CD1c-positive myeloid dendritic cell (primary cell): ENCODE data around the gene FBXW11.

Source experiments
- DNase-seq: peaks from one replicate; pipeline ENCODE4 v3.0.0-alpha.2; 2016; ENCODE audit errors: extremely low spot score

The FBXW11 gene

DNA sequence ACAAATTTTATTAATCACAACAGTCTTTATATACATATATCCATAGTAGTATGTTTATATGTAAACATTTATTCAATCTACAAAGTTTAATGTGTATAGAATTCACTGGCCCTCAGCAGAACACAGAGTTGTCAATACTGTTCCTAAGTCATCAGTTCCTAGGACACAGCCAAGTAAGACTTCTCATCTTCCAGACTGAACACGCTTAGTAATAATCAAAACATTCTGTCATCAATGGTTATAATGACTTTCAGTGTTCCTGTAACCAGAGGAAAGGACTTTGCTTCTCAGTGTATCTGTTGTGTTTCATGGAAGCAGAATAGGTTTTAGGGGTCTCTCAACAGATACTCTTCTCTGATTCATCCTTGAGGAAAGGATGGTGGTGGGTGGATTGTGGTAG lies 138.7 kb downstream of the FBXW11 start:
- DNase-seq: no peak

DNA sequence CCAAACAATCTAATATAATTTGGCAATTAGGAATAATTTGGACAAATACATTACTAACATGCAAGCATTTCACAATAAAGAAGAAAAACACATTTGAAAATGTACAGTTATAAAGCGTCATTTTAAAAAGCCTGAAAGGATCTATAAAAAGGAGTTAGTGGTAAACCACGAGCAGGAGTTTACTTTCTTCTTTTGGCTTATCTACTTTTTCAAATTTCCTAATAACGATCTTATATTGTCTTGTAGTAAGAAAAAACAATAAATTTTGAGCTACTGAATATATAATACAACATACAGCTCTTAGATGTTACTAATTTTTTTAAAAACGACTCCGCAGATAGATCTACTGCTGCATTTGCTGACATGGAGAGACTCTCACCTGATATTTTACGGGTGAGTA lies 141.0 kb downstream of the FBXW11 start:
- no peak for DNase-seq

DNA sequence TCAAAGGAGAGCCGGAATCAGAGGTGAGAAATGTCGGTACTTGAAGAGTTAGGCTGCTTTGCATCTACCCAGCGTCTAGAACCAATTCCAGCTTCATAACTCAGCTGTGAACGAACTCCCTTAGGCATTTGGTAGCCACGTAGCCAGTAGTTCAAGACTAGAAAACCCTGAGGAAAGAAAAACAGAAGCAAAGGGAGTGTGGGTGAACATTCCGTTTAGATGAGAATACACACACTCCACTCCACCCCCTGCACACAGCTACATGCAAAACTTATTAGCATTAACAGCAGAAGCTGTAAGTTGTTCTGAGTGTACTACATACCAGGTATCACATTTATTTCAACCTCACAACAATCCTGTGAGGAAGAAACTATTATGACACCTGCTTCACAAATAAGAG lies 142.5 kb downstream of the FBXW11 start:
- DNase-seq: no peak

GRCh38 chr5:171862624-171863023 lies 143.8 kb downstream of the FBXW11 start:
- no peak for DNase-seq

DNA sequence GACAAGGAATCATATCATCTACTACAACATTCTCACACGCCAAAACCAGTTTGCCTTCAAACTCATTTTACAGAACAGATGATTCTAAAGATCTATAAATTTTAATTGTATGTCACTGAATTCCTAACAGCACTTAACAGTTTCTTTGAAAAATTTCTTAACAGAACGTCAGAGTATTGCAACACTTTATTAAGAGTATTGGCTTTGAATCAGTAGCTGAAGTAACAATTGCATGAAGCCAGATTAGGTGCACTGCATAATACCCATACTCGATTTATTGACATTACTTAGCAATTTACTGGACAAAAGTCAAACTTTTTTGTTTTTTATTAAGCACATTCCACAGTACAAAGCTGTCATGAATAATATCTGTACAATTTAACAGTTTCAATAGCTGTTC lies 145.1 kb downstream of the FBXW11 start:
- no peak for DNase-seq

GRCh38 chr5:171858303-171858702 lies 148.1 kb downstream of the FBXW11 start:
- DNase-seq: no peak

- no peak for DNase-seq
These were observed 149.0 kb downstream of the FBXW11 start for GRCh38 chr5:171857489-171857876.

- no peak for DNase-seq
These were observed 150.4 kb downstream of the FBXW11 start for GRCh38 chr5:171855798-171856763.

DNA sequence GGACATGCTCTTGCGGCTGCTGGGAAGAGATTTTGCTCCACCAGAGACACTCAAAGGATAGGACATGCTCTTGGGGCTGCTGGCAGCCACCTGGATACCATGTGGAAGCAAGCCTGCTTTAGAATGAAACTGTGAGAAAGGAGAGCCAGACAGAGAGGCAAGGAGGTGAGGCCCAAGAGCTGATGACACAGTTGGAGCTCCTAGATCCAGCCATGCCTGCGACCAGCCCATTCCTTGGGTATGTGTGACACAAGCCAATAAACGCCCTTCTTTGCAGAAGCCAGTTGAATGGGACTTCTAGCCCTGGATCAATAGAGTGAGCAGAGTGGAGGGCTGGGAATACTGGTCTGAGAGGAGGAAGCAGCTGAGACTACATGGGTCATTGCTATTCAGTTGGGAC lies 151.2 kb downstream of the FBXW11 start:
- no peak for DNase-seq

DNA sequence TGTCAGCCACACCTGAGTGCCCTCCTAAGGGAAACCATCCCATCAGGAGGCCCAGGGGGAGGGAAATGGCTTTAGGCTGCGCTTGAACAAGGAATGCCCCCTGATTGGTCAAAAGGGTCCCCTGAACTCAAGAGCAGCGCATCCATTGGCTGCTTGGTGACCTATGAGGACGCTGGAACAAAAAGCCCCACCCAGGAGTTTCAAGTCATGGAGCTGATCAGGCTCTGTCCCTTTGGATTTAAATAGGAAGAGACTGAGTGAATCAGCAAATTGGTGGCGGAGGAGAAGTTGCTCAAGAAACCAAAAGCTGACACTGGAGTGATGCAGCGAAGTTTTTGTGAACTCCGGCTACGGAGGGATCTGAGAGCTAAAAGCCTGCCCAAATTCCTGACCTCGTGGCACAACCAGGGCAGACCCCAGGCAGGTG lies 154.2 kb downstream of the FBXW11 start:
- DNase-seq: peak; percentile 13

DNA sequence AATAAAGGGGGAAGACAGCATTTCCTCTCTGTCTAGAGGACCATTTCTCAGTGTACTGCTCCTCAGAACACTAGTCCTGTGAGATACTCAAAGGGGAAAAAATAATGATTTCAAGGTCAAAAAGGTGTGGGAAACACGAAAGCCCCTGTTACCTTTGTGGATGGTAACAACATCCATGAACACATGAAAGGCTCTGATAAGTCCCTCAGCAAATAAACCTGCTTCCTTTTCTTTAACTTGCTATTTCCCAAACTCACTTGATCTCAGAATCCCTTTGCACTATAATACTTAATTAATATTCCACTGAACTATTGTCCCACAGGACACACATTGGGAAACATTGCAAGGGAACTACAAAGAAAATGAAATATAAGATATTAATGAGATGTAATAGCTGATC lies 155.2 kb downstream of the FBXW11 start:
- DNase-seq: no peak

DNA sequence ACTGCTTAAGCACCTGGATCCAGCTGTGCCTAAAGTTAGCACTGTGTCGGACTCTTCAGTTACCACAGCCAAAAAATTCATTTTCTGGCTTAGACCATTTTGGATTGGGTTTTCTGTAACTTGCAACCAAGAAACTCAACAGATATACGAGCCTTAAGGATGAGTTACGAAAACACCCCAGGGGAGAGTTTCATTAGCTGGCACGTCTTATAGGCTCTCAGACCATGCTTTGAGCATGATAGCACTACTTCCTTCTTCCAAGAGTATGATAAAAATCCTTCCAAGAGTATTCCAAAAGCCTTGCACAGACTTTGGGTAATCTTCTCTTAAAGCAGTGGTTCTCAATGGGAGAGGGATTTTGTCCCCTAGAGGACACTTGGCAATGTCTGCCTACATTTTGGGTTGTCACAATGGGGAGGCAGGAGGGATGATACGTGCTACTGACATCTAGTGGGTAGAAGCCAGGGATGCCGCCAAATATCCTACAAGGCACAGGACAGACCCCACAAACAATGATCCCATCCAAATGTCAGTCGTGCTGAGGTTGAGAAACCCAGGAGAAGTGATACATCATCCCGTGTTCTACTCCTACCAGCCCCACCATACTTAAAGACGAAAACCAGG lies 156.0 kb downstream of the FBXW11 start:
- DNase-seq: no peak

- no peak for DNase-seq
These were observed 156.7 kb downstream of the FBXW11 start for GRCh38 chr5:171849585-171850323.

DNA sequence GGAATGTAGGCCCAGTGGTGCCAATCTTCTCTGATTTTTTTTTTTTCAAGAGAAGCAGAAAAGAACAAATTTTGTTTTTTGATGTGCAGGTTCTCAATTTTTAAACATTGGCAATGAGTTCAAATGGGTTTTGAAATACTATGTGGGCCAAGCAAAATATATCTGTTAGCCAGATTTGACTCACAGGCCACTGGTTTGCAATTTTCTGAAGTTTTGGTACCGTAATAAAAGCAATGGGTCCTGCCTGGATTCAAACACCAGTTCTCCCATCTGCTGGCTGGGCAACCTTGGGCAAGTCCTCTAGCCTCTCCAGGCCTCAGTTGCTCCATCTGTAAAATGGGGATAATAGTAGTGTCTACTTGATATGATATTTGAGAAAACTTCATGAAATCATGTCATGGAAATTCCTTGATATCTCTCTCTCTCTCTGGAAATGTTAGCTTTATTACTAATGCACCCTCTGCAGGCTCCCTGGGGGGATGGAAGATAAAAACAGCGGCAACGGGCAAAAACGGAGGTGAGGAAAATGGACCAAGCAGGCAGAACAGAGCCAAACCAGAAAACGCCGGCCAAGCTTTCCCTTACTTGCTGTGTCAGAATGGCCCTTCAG lies 157.4 kb downstream of the FBXW11 start:
- DNase-seq: no peak

DNA sequence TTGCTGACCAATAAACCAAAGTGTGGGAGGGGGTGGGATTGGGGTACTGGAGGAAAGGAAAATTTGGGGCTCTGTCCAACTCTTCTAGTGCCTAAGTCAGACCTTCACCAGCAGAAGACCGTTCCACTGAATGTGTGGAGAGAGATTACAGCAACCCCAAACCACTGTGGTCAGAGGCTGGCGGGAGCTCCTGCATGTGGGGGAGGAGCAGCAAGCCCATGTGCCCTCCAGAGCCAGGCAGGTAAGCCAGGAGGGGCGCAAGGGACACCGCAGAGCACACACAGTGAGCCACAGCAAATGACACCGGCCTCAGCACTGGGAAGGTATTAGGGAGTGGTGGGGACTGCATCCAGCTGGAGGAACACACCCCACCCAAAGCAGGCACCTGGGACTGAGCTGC lies 158.0 kb downstream of the FBXW11 start:
- DNase-seq: no peak

GRCh38 chr5:171848006-171848405 lies 158.4 kb downstream of the FBXW11 start:
- DNase-seq: no peak

DNA sequence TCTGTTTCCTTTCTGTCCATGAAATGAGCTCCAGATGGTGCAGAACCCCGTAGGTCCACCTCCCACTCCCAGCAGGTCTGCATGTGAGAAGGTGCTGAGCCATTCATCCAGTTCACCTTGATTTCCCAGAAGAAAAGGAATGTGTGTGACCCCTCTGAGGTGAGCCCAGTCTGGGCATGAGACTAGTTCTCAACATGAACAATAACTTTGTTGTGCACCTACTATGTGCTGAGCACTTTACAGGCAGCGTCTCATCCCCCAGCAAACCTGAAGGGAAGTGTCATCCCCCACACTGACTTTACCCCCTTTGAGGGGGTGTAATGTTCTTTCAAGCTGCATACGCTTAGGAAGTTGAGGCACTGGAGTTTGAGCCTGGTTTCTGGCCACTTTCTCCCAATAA lies 159.4 kb downstream of the FBXW11 start:
- no peak for DNase-seq

GRCh38 chr5:171846323-171846722 lies 160.1 kb downstream of the FBXW11 start:
- DNase-seq: no peak

GRCh38 chr5:171845857-171846256 lies 160.6 kb downstream of the FBXW11 start:
- no peak for DNase-seq

DNA sequence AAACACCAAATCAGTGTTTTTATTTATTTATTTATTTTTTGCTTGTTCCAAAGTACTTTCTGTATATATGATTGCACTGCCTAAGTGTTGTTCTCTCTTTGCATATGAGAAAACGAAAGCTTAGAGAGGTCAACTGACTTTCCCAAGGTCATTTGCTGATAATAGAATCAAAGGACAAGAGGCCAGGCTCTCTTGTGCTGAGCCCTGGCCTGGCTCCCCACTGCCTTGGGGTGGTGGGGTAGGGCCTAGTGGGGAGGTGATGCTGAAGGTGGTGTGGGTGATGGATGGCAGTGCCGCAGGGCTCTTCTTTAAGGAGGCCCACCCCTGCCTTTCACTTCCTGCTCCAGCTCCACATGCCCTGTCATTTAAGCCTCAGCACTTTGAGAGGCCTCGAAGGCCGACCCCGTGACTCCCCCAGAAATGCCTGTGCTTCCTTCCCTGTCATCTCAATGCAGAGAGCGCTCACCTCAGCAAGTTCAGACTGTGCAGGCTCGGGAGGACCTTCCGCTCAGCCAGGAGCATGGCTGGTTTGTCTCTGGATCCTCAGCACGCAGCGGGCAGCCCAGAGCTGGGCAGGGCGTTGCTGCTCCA lies 161.3 kb downstream of the FBXW11 start:
- no peak for DNase-seq

DNA sequence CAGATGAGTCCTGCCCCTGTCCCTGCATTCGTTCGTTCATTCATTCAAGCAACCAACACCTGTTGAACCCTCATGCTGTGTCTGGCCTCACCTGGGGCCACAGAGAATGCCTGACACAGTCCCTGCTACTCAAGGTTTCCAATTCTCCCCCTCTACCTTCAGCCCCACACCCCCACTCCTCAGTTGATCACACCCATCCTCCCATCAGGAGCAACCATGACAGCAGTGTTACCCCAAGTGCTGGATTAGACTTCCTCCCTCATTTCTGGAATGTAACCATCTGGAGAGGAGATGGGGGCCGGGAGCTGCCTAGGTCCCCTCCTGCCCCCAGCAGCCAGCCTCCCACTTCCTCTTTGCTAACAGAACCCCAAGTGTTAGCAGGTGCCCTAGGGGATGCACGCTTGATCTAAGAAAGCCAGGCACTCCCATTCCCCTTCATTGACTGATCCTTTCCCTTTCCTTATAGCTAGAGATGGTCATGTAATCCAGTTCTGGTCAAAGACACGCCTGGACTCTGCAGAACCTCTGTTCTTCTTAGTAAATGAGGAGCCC lies 163.6 kb downstream of the FBXW11 start:
- no peak for DNase-seq
